GM12878 (cell line): Measurements from ENCODE around the gene SUPT3H. TPM values are rescaled to one million over a fixed set of nuclear protein-coding genes. Genes with fewer than 3 reads are reported as not detected.

Experiments used
- BMI1 ChIP-seq: fragments of 450-650 bp; IDR thresholded peaks from 2 replicates; pipeline ENCODE4 v1.6.1; 2016; ENCODE audit warnings: mild to moderate bottlenecking, moderate library complexity, borderline replicate concordance
- CHD1 ChIP-seq: IDR thresholded peaks from 2 replicates; pipeline ENCODE4 v1.6.1; 2012; ENCODE audit warnings: low read depth, low read length, improper control_type of control experiment
- CHD4 ChIP-seq: fragments of 200-600 bp; sonication (generic); IDR thresholded peaks from 2 replicates; pipeline ENCODE4 v1.6.1; 2016; ENCODE audit warnings: mild to moderate bottlenecking
- DPF2 ChIP-seq: fragments of 450-650 bp; IDR thresholded peaks from 2 replicates; pipeline ENCODE4 v1.6.1; 2017; ENCODE audit warnings: mild to moderate bottlenecking
- MTA3 ChIP-seq: IDR thresholded peaks from 2 replicates; pipeline ENCODE4 v1.6.1; 2012; ENCODE audit warnings: low read length, inconsistent platforms, borderline replicate concordance
- POU2F2 ChIP-seq: IDR thresholded peaks from 3 replicates; pipeline ENCODE4 v1.6.1; 2011; ENCODE audit warnings: low read depth, mild to moderate bottlenecking, low read length, borderline replicate concordance
- SP1 ChIP-seq: IDR thresholded peaks from one replicate; pipeline ENCODE4 v1.6.1; 2011; ENCODE audit warnings: low read depth, low read length
- SRF ChIP-seq, 2 experiments: IDR thresholded peaks; 2 replicates each; pipeline ENCODE4 v1.6.1; 2011; ENCODE audit warnings: low read depth in 2 of 2, low read length in 2 of 2, mild to moderate bottlenecking in 1 of 2, moderate library complexity in 1 of 2
- ZSCAN29 ChIP-seq: fragments of 450-650 bp; IDR thresholded peaks from 2 replicates; pipeline ENCODE4 v1.6.1; 2017; ENCODE audit warnings: mild to moderate bottlenecking, moderate library complexity
- polyA plus RNA-seq, 11 experiments: library from polyadenylated mRNA; depleted of rRNA in 4 of 11; unstranded in 6 of 11; stranded (reverse) in 5 of 11; fragments of >200 nt; fragmentation: Nextera tagmentation in 4 of 11; fragmentation: Illumina TruSeq in 1 of 11; extraction: Ambion mirVana in 4 of 11; extraction: Trizol in 1 of 11; gene quantifications; 1 replicate in 1 of 11; 2 replicates in 10 of 11; pipeline versions ENCODE4 v1.2.1 to v1.2.3, GENCODE V29; 2011 to 2016; ENCODE audit warnings: inconsistent platforms in 2 of 11, missing spikeins in 2 of 11, low read depth in 1 of 11
- total RNA-seq, 4 experiments: library from RNA; depleted of rRNA in 3 of 4; stranded (reverse); fragments of >200 nt in 3 of 4; fragmentation: Illumina TruSeq in 1 of 4; extraction: Trizol in 1 of 4; gene quantifications; 2 replicates each; pipeline versions ENCODE4 v1.2.1 to v1.2.3, GENCODE V29; 2013 to 2021
- TF ChIP-seq, protein P1 (sequence below): fragments of 450-650 bp; formaldehyde crosslinking; IDR thresholded peaks from 2 replicates; pipeline ENCODE4 v1.5.0; 2022; ENCODE audit warnings: mild to moderate bottlenecking, missing genetic modification characterization
- TF ChIP-seq, protein P2 (sequence below): fragments of 450-650 bp; IDR thresholded peaks from 2 replicates; pipeline ENCODE4 v1.6.1; 2017; ENCODE audit warnings: antibody characterized with exemption, mild to moderate bottlenecking, moderate library complexity
- TF ChIP-seq, protein P3 (sequence below): fragments of 450-650 bp; conservative IDR thresholded peaks from 2 replicates; pipeline ENCODE4 v1.6.1; 2017; ENCODE audit warnings: mild to moderate bottlenecking, moderate library complexity
- TF ChIP-seq, protein P4 (sequence below): fragments of 450-650 bp; formaldehyde crosslinking; IDR thresholded peaks from 2 replicates; pipeline ENCODE4 v1.4.0; 2020; ENCODE audit warnings: mild to moderate bottlenecking, moderate library complexity

The SUPT3H gene
- total and polyA plus RNA-seq, 10 of the 15 experiments (the other 5 are each of a cell fraction or from before 2014, with no cell fraction given), result 0.51 to 3.7 (median 2.0) TPM

DNA sequence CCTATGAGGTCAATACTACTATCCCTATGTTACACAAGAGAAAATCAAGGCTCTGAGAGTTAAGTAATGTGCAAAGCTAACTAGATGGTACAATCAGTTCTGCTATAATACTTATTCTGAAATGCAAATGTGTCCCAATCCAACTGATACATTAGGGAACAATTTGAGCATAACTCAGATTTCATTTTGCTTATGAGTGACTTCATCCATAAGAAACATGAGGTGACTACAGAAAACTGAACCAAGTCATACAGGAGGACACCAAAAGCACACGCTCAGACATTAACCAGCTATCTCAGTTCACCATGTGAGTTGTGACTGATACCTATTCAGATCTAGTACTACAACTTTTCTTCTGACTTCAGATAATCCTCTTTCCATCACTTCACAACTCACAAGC is 229.5 kb downstream of the SUPT3H start (continued):
- TF ChIP-seq, protein P1, sequence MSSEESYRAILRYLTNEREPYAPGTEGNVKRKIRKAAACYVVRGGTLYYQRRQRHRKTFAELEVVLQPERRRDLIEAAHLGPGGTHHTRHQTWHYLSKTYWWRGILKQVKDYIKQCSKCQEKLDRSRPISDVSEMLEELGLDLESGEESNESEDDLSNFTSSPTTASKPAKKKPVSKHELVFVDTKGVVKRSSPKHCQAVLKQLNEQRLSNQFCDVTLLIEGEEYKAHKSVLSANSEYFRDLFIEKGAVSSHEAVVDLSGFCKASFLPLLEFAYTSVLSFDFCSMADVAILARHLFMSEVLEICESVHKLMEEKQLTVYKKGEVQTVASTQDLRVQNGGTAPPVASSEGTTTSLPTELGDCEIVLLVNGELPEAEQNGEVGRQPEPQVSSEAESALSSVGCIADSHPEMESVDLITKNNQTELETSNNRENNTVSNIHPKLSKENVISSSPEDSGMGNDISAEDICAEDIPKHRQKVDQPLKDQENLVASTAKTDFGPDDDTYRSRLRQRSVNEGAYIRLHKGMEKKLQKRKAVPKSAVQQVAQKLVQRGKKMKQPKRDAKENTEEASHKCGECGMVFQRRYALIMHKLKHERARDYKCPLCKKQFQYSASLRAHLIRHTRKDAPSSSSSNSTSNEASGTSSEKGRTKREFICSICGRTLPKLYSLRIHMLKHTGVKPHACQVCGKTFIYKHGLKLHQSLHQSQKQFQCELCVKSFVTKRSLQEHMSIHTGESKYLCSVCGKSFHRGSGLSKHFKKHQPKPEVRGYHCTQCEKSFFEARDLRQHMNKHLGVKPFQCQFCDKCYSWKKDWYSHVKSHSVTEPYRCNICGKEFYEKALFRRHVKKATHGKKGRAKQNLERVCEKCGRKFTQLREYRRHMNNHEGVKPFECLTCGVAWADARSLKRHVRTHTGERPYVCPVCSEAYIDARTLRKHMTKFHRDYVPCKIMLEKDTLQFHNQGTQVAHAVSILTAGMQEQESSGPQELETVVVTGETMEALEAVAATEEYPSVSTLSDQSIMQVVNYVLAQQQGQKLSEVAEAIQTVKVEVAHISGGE (CRISPR knock-in tag), result no peak
- TF ChIP-seq DPF2 (no peak), CHD1 (no peak), CHD4 (no peak), SP1 (no peak), BMI1 (no peak), POU2F2 (no peak), SRF (IDR thresholded peaks at IDR 0.05; ENCODE audit: low read depth in 2 of 2, low read length in 2 of 2) (no peak), ZSCAN29 (no peak), MTA3 (no peak)
- TF ChIP-seq, protein P2, sequence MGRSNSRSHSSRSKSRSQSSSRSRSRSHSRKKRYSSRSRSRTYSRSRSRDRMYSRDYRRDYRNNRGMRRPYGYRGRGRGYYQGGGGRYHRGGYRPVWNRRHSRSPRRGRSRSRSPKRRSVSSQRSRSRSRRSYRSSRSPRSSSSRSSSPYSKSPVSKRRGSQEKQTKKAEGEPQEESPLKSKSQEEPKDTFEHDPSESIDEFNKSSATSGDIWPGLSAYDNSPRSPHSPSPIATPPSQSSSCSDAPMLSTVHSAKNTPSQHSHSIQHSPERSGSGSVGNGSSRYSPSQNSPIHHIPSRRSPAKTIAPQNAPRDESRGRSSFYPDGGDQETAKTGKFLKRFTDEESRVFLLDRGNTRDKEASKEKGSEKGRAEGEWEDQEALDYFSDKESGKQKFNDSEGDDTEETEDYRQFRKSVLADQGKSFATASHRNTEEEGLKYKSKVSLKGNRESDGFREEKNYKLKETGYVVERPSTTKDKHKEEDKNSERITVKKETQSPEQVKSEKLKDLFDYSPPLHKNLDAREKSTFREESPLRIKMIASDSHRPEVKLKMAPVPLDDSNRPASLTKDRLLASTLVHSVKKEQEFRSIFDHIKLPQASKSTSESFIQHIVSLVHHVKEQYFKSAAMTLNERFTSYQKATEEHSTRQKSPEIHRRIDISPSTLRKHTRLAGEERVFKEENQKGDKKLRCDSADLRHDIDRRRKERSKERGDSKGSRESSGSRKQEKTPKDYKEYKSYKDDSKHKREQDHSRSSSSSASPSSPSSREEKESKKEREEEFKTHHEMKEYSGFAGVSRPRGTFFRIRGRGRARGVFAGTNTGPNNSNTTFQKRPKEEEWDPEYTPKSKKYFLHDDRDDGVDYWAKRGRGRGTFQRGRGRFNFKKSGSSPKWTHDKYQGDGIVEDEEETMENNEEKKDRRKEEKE, result no peak
- TF ChIP-seq, protein P3, sequence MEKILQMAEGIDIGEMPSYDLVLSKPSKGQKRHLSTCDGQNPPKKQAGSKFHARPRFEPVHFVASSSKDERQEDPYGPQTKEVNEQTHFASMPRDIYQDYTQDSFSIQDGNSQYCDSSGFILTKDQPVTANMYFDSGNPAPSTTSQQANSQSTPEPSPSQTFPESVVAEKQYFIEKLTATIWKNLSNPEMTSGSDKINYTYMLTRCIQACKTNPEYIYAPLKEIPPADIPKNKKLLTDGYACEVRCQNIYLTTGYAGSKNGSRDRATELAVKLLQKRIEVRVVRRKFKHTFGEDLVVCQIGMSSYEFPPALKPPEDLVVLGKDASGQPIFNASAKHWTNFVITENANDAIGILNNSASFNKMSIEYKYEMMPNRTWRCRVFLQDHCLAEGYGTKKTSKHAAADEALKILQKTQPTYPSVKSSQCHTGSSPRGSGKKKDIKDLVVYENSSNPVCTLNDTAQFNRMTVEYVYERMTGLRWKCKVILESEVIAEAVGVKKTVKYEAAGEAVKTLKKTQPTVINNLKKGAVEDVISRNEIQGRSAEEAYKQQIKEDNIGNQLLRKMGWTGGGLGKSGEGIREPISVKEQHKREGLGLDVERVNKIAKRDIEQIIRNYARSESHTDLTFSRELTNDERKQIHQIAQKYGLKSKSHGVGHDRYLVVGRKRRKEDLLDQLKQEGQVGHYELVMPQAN, result no peak
- TF ChIP-seq, protein P4, sequence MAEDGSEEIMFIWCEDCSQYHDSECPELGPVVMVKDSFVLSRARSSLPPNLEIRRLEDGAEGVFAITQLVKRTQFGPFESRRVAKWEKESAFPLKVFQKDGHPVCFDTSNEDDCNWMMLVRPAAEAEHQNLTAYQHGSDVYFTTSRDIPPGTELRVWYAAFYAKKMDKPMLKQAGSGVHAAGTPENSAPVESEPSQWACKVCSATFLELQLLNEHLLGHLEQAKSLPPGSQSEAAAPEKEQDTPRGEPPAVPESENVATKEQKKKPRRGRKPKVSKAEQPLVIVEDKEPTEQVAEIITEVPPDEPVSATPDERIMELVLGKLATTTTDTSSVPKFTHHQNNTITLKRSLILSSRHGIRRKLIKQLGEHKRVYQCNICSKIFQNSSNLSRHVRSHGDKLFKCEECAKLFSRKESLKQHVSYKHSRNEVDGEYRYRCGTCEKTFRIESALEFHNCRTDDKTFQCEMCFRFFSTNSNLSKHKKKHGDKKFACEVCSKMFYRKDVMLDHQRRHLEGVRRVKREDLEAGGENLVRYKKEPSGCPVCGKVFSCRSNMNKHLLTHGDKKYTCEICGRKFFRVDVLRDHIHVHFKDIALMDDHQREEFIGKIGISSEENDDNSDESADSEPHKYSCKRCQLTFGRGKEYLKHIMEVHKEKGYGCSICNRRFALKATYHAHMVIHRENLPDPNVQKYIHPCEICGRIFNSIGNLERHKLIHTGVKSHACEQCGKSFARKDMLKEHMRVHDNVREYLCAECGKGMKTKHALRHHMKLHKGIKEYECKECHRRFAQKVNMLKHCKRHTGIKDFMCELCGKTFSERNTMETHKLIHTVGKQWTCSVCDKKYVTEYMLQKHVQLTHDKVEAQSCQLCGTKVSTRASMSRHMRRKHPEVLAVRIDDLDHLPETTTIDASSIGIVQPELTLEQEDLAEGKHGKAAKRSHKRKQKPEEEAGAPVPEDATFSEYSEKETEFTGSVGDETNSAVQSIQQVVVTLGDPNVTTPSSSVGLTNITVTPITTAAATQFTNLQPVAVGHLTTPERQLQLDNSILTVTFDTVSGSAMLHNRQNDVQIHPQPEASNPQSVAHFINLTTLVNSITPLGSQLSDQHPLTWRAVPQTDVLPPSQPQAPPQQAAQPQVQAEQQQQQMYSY (CRISPR knock-in tag), result no peak
